Thyroid gland (tissue), 4 donors: ENCODE measurements around the gene OSGIN1.

Source experiments
- CTCF ChIP-seq, 6 experiments: fragments of 200-600 bp in 3 of 6; fragments of 450-650 bp in 3 of 6; sonication (generic) in 3 of 6; IDR thresholded peaks; one replicate each; pipeline ENCODE4 v1.5.1; 2016 to 2019; ENCODE audit warnings: antibody characterized with exemption in 6 of 6, mild to moderate bottlenecking in 2 of 6, inconsistent platforms in 1 of 6, moderate library complexity in 1 of 6
- POLR2A ChIP-seq, 2 donors: fragments of 450-650 bp; IDR thresholded peaks; one replicate each; pipeline ENCODE4 v1.6.1; 2017; ENCODE audit warnings: antibody characterized with exemption in 2 of 2, mild to moderate bottlenecking in 2 of 2, moderate library complexity in 1 of 2

GRCh38 chr16:83925095-83925905 lies 27.7 kb upstream of the OSGIN1 start:
- TF ChIP-seq CTCF (IDR thresholded peaks at IDR 0.05) = no peak
- no peak for TF ChIP-seq POLR2A (IDR thresholded peaks at IDR 0.05)
